AML-193 (cell line): Measurements from ENCODE around the gene SLC9A5.

Experiments
- DNase-seq, 2 experiments: peaks; one replicate each; lab custom pipeline; 2025; lab: John Stamatoyannopoulos, UW

SLC9A5 gene

DNA sequence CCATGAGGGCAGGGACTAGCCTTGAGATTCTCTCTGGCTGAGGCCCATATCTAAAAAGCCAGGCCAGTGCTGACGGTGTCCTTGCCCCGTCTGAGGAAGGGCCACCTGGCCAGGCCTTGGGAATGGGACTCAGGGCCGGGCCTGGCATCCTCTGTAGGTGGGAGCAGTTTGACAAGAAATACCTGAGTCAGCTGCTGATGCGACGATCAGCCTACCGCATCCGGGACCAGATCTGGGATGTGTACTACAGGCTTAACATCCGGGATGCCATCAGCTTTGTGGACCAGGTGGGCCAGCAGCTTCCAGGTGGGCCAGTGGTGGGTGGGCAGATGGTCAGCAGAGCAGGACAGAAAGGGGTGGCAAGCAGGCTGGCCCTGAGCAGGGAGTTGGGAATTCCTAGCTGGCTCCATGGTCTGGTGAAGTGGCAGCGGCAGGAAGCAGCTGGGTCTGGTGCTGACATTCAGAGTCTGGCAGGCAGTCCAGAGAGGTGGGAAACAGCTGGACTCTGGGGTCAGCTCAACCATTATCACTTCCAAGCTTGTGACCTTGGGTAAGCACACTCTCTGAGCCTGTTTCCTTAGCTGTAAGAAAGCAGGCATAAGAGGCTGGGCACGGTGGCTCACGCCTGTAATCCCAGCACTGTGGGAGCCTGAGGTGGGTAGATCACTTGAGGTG is 9.5 kb downstream of the SLC9A5 start:
- DNase-seq, result no peak

DNA sequence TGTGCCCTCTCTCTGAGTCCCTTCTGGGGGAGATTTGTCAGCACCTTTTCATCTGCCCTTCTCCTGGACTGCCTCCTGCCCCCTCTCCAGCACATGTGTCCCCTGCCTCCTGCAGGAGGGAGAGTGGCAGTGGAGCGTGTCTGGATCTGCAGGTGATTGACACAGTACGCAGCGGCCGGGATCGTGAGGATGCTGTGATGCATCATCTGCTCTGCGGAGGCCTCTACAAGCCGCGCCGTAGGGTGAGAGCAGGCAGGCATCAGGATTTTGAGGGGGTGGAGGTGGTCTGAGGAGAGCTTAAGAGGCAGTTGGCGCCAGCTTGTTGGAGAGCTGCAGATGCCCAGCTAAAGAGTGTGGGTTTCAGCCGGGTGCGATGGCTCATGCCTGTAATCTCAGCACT is 10.9 kb downstream of the SLC9A5 start:
- no peak for DNase-seq

DNA sequence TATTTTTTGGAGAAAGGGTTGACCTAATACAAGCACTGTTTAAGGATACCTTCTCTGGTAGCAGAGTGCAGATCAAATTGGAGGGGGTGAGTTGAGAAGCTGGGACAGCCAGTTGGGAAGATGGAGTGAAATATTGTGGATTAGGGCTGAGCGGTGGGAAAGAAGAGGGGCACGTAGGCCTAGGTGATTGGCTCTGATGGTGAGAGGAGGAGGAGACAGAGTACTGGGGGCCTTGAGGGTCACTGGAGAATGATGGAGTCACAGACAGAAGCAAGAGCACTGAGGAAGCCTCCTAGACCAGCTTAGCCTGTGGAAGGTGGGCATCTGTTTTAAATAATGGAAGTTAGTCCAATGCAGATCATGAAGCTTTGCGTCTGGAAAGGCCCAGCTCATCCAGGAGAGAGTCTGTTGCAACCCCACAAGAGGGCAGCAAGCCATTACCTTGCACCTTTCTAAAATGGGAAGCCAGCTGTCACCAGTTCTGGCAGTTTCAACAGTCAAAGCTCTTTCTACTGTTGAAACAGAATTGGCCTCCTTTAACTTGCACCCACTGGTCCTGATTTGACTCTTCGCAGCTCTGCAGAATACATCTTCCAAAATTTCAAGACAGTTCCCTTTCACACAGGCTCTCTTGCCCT is 11.8 kb downstream of the SLC9A5 start:
- DNase-seq, result peak; percentile 65 to 72

DNA sequence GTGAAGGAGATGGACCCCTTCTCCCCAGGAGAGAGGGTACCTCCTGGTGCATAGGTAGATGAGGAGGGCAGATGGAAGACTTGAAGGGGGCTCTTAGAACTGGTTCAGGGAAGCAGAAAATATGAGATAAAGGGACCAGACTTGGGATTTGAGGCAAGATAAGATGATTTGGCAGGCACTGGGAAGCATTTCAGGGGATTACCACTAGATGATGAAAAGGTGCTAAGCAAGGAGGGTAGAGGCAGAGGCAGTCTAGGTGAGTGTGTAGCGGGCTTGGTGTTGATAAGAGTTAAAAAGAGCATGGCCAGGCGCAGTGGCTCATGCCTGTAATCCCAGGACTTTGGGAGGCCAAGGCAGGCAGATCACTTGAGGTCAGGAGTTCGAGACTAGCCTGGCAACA is 14.4 kb downstream of the SLC9A5 start:
- DNase-seq, result no peak

DNA sequence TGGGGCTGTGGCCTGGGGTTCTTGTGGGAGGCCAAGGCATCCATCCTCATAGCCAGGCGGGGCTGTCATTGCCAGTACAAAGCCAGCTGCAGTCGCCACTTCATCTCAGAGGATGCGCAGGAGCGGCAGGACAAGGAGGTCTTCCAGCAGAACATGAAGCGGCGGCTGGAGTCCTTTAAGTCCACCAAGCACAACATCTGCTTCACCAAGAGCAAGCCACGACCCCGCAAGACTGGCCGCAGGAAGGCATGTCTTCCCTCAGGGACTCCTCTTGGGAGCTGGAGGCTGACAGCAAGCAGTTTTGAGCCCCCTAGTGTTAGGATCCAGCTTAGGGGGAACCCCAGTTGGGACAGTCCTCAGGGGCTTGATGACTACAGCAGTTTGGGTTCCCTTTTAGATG is 15.5 kb downstream of the SLC9A5 start:
- no peak for DNase-seq

DNA sequence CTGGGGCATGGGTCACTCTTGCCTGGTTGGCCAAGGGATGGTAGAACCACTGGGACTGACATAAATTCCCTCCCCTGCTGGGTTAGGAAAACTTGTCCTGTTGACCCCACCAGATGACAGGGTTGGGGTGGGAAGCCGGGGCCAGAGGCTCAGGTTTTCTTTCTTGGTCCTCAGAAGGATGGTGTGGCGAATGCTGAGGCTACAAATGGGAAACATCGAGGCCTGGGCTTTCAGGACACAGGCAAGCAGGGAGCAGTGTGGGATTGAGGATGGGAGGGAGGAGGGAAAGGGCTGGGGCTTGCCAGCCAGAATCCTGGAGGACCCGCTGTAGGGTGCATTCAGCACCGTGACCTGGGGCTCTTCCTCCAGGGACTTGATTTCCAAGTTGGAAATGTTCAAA is 16.1 kb downstream of the SLC9A5 start:
- DNase-seq, result no peak

DNA sequence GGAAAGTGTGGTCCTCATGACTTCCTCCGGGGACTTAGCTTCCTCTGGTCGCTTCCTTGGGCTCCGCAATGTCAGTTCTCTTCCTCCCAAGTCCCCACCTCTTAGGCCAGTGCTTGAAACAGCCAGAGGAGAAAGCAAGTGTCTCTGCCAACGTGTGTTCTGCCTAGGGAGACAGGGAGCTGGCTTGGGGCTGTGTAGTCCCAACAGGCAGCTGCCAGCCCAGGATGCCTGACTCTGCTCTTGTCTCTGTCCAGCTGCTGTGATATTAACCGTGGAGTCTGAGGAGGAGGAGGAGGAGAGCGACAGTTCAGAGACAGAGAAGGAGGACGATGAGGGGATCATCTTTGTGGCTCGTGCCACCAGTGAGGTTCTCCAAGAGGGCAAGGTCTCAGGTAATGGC is 17.1 kb downstream of the SLC9A5 start:
- no peak for DNase-seq

DNA sequence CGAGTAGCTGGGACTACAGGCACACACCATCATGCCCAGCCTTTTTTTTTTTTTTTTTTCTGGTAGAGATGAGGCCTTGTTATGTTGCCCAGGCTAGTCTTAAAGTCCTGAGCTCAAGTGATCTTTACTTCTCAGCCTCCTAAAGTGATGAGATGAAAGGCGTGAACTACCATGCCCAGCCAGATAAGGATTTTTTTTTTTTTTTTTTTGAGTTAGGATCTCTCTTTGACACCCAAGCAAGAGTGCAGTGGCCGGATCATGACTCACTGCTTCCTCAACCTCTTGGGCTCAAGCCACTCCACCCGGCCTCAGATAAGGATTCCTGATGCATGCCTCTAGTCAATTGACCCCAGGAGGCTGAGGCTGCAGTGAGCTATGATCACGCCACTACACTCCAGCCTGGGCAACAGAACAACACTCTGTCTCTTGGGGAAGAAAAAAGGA is 19.4 kb downstream of the SLC9A5 start:
- DNase-seq, result no peak

DNA sequence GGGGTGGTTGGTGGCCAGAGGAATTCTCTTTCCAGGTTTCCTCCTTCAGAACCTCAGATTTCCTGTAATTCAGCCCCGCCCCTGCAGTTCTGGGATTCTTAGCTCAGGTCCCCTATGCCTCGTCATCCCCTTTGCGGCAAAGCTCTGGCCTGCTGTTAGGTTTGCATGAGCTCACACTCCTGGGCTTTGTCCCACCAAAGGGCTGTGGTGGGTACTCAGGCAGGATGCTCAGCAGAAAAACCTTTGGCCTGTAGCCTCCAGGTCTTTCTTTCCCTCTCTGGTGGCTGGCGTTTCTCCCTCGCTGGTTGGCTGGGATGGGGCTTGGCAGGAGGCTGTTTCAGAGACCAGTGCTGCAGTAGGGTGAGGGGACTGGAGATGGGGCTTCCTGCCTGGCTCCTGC is 21.0 kb downstream of the SLC9A5 start:
- DNase-seq, result no peak

DNA sequence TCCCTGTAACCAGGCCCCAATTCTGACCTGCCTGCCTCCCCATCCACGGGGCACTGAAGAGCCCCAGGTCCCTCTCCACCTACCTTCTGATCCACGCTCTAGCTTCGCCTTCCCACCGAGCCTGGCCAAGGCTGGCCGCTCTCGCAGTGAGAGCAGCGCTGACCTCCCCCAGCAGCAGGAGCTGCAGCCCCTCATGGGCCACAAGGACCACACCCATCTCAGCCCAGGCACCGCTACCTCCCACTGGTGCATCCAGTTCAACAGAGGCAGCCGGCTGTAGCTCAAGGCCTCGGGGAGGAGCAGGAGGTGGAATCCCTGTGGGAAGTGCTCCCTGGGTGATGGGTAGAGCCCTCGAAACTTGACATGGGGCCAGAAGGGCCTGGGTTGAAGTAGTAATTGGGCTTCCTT is 22.2 kb downstream of the SLC9A5 start:
- no peak for DNase-seq

DNA sequence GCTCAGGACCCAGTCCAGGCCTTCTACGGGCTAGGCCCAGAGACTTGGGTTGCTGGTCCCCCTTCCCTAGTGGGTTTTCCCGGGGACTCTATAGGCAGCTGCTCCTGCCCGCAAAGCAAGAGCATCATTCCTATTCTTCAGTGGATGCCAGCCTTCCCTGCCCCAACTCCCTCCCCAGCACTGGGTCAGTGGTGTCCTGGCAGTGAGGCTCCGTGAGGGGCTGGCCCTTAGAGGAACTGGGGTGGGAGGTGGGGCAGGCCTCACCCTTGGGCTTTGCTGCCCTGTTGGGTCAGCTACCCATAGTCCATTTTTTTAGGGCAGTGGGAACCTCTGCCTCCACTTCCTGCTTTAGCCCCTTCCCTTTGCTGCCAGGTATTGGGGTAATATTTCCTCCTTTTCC is 22.7 kb downstream of the SLC9A5 start:
- no peak for DNase-seq

DNA sequence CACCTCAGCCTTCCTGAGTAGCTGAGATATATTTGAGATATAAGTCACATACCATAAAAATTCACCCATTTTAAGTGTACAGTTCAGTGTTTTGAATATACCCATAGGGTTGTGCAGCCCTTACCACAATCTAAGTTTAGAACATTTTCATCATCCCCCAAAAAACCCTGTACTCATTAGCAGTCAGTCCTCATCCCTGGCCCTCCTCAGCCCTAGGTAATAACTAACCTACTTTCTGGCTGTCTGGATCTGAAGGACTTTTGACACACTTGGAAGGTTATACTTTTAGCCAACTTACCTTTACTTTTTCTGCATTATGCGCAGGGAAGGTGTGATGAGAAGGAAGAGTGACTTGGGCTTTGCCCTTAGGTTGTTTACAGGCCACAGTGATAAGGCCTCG is 26.5 kb downstream of the SLC9A5 start:
- DNase-seq, result no peak

DNA sequence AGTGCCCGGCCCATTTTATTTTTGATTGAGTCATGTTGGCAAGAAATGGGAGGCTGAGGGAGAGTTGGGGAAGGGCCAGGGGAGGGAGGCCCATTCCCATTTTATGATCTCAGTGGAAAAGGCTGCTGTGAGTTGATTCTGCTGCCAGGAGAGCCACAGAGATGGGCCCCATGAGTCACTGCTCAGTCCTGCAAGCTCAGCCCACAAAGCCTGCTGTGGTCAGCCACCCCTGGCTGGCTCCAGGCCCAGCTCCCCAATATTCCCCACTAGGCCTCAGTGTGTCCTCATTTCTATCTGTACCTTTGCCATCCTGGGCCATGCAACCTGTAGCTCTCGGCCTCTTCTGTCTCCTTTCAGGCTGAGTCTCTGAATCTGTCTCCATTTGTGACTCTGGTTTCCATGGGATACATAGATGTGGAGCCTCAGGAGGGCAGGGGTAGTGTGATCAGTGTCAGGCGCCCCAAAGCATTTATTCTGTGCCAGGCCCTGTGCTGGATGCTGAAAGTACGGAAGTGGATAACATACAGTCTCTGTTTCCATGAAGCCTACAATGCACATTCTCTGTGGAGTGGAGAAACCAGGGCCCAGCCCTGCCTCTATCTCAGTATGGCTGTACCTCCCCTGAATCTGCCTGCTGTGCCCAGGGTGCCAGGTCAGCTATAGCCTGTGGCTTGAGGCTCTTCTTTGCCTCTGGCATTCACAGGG is 28.7 kb downstream of the SLC9A5 start:
- DNase-seq, result peak; percentile 12 to 33

DNA sequence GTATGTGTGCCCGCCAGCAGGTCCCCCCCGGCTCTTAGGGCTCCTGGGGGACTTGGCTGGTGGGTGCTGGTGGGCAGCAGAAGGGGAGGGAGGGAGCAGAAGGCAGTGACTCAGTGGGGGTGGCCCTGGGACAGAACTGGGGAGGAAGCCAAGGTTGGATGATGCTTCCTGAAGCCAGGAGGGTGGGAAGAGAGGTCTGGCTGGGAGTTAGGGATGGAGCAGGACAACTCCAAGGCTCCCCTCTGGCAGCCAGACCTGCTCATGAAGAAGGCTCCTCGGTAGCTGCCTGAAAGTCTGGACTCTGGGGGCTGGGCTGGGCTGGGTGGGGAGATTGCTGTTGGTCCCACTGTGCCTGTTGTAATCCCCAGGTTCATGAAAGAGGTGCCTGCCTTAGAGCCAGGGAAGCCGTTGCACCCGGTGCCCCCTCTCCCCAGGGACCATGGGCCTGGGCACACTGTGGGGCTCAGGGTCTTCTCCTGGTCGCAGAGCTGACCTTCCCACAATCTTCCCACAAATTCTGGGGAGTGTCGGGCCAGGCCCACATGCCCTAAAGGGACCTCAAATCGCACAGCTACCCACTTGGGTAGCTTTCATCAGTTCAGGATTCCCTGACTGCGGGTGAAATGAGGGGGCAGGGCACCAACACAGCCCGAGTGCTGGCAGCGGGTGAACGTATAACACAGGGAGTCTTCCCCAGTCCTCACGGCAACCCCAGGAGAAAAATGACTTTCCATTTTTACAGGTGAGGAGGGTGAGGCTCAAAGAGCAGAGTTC is 29.4 kb downstream of the SLC9A5 start:
- no peak for DNase-seq

DNA sequence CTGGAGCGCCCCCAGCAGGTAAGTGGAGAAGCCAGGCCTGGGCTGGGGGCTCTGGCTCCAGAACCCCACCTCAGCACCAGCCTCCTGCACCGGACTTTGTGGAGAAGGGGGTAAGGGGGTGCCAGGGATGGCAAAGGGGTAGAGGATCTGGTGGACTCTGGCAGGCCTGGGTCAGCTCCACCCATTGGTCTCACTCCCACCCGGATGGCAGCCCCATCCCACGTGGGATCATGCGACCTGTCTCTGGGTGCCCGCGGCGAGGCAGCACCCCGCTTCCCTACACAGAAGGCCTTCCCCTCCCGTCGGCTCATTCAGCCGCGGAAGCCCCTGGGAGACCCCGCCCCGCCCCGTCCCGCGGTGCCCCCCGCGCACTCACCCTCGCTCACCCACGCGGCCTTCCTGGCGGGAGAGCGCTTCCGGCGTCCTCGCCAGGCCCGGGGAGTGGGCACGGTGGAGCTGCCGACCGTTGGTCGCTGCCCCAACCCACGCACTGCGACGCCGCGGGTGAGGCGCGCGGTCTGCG is 30.1 kb downstream of the SLC9A5 start:
- DNase-seq, result peak; percentile 27 to 39

DNA sequence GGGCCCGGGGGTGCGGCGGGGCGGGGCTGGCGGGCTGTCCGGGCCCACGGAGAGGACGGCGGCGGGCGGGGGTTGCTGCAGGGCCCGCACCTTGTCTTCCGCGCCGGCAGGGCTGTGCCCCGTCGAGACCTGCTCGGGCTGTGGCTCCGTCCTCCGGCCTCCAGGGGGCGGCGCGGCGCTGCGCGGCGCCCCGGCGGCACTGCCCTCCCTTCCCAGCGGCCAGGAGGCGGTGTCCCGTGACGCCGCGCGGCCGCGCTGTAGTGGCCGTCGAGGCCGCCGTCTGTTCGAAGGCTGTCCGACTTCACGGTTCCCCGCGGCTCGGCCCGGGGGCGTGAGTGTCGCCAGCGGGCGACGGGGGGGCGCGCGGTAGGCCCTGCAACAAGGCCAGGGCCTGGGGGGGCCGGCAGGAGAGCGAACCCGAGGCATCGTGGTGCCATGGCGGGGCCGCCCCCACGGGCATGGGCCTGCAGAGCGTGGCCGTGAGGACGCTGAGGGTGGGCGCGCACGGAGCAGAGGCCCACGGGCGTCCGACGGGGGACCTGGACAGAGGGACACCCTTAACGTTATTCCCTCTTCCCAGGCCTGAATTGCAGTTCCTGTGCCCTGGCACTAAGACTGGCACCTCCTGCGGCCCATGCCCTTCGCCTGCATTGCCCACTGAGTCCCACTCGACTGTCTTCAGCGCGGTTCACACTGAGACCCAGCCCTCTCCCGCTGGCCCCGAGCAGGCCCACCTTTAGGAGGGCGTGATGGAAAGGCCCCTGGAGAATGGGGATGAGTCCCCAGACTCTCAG is 30.7 kb downstream of the SLC9A5 start, which contains the start of gene PLEKHG4:
Gene PLEKHG4, plus strand, starts transcription at position 237 of the 794 bp plus-strand sequence. Its CDS starts 513 bp downstream, at position 750.
- peak; percentile 68 to 76 for DNase-seq

DNA sequence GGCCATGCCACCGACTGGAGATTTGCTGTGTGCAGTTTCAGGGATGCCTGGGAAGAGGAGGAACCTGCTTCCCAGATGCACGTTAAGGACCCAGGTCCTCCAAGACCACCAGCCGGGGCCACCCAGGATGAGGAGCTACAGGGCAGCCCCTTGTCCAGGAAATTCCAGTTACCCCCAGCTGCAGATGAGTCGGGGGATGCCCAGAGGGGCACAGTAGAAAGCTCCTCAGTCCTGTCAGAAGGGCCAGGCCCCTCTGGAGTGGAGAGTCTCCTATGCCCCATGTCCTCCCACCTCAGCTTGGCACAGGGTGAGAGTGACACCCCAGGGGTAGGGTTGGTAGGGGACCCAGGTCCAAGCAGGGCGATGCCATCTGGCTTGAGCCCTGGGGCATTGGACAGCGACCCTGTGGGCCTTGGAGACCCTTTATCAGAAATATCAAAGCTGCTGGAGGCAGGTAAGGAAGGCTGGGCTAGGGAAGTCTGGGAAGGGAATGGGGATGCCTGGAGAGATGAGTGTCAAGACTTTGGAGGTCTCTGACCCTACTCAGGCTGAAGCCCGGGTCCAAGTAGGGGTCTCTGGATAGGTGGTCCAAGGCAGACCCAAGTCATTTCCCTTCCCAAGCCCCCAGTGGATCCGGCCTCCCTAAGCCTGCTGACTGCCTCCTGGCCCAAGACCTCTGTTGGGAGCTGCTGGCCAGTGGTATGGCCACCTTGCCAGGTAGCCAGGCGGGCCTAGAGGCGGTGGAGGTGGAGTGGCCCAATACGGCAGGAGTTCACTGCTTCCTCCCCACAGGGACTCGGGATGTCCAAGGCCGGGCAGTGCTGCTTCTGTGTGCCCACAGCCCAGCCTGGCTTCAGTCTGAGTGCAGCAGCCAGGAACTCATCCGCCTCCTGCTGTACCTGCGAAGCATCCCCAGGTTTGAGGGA is 31.6 kb downstream of the SLC9A5 start:
- no peak for DNase-seq

DNA sequence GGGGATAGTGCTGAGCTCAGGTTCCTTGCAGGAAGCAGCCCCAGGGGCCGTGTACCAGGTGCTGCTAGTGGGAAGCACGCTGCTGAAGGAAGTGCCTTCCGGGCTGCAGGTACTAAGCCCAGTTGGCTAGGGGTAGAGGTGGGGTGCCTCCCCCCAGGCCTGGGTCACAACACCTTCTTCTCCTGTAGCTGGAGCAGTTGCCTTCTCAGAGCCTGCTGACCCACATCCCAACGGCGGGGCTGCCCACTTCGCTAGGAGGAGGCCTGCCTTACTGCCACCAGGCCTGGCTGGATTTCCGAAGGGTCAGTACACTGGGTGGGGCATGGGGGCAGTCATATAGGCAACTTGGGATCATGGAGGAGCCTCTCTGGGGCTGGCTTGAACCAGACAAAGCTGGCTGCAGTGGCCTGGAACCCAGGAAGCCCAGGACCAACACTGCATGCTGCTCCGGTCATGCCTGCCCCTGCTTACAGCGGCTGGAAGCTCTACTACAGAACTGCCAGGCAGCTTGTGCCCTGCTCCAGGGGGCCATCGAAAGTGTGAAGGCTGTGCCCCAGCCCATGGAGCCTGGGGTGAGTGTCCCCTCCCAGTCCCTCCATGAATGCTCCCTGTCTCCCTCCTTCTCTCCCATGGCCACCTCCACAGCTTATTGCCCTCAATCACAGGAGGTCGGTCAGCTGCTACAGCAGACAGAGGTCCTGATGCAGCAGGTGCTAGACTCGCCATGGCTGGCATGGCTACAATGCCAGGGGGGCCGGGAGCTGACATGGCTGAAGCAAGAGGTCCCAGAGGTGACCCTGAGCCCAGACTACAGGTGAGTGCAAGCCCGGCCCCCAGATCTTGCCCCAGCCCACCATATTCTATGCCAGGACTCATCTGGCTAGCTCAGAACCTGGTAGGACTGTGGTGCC is 33.0 kb downstream of the SLC9A5 start:
- DNase-seq, result no peak

DNA sequence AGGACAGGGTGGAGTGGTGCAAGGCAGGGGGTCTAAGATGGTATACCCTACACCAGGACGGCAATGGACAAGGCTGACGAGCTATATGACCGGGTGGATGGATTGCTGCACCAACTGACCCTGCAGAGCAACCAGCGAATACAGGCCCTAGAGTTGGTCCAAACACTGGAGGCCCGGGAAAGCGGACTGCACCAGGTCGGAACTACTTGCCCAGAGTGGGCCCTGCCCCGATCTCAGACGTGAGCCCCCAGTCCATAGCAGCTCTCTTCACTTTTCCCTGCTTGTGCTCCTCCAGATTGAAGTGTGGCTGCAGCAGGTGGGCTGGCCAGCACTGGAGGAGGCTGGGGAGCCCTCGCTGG is 33.6 kb downstream of the SLC9A5 start:
- no peak for DNase-seq
